Upper lobe of right lung (tissue), 1 donor: ENCODE results near the gene SNTA1. TPM values are rescaled to one million over a fixed set of nuclear protein-coding genes. Genes with fewer than 3 reads are reported as not detected.
"Not testable (repeated sequence)": the region's sequence is repeated elsewhere in the genome, so short reads cannot be mapped to it uniquely, and the experiment has no call there.

Source experiments
- ATAC-seq: fragments of 200-7000 bp; cut with Tn5 transposase; one replicate; pipeline ENCODE4 v1.9.1; 2020; ENCODE audit warnings: mild to moderate bottlenecking, moderate library complexity
- DNase-seq: peaks from one replicate; pipeline ENCODE4 v3.0.0-alpha.2; 2020
- H3K27ac ChIP-seq: fragments of 200-600 bp; one replicate; pipeline ENCODE4 v1.8.0; 2022
- H3K27me3 ChIP-seq: fragments of 200-600 bp; one replicate; pipeline ENCODE4 v1.8.0; 2022; ENCODE audit warnings: mild to moderate bottlenecking
- H3K36me3 ChIP-seq: fragments of 200-600 bp; one replicate; pipeline ENCODE4 v1.8.0; 2022
- H3K4me1 ChIP-seq: fragments of 200-600 bp; one replicate; pipeline ENCODE4 v1.8.0; 2022
- H3K4me3 ChIP-seq: fragments of 200-600 bp; one replicate; pipeline ENCODE4 v1.8.0; 2022; ENCODE audit warnings: mild to moderate bottlenecking
- H3K9me3 ChIP-seq: fragments of 200-600 bp; one replicate; pipeline ENCODE4 v1.8.0; 2022
- CTCF ChIP-seq: fragments of 200-600 bp; IDR thresholded peaks from one replicate; pipeline ENCODE4 v1.8.0; 2022; ENCODE audit warnings: antibody characterized with exemption
- intact Hi-C: fragments of 100-400 bp; cut with DNase I; formaldehyde crosslinking; loops from one replicate; pipeline ENCODE4 v1.11.0; 2022
- total RNA-seq: library from RNA; stranded (reverse); fragmentation: NEBNext Ultra II Directional; extraction: Animal tissue kit (Norgen Biotek cat#: 25700); gene quantifications from one replicate; pipeline ENCODE4 v1.2.1, GENCODE V29; 2021
- donor health status: DM: no; HTN: yes; CAD: no; lungs with severe emphysema.

The SNTA1 gene
- total RNA-seq, 1 donor from 2014 or later = 8.6 TPM

- H3K4me1 ChIP-seq = no peaks in the 10 kb centered on the region
- no peak for TF ChIP-seq CTCF
- no peak overlapping the region for H3K4me3 ChIP-seq
- DNase-seq = no peak
- H3K36me3 ChIP-seq = no peaks in the 10 kb centered on the region
- no peaks in the 10 kb centered on the region for H3K27me3 ChIP-seq
- intact Hi-C loops = loop anchor here (10.0 kb wide), 1 partner anchor 195 kb away; no protein-coding TSS in a partner anchor
- no peak for ATAC-seq
- no peak overlapping the region for H3K27ac ChIP-seq
- no peaks in the 10 kb centered on the region for H3K9me3 ChIP-seq
Measured at GRCh38 chr20:33459599-33459998, 16.0 kb upstream of the SNTA1 start.

GRCh38 chr20:33456916-33457642, 13.5 kb upstream of the SNTA1 start:
- peak; percentile 94 for TF ChIP-seq CTCF
- ATAC-seq (peak; percentile 99), DNase-seq (peak; percentile 89)
- H3K36me3 ChIP-seq, H3K27me3 ChIP-seq, H3K27ac ChIP-seq, H3K4me3 ChIP-seq, H3K9me3 ChIP-seq, H3K4me1 ChIP-seq: not testable (repeated sequence)
- intact Hi-C loops = loop anchor here (10.0 kb wide), 1 partner anchor 198 kb away; no protein-coding TSS in a partner anchor

DNA sequence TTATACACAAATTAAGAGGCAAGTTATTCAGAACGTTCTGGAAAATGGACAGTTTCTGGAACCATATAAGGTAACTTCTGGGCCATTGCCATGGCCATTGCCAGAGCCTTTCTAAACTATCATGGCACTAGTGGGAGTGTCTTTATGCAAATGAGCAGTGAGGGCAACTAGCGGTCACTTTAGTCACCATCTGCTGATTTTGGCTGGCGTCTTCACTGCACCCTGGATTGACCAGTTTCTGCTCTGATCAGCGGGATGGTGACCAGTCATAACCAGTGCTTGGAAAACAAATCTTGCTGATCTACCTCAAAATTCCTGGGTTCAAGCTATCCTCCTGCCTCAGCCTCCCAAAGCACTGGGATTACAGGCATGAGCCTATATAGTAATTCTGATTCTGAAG, 7.3 kb upstream of the SNTA1 start:
- no peak for DNase-seq
- H3K27me3 ChIP-seq = no peaks in the 10 kb centered on the region
- ATAC-seq = no peak
- no peak overlapping the region for H3K27ac ChIP-seq
- intact Hi-C loops = loop anchor here (10.0 kb wide), 1 partner anchor 204 kb away; no protein-coding TSS in a partner anchor
- no peaks in the 10 kb centered on the region for H3K4me1 ChIP-seq
- no peak overlapping the region for H3K4me3 ChIP-seq
- no peaks in the 10 kb centered on the region for H3K36me3 ChIP-seq
- no peaks in the 10 kb centered on the region for H3K9me3 ChIP-seq
- TF ChIP-seq CTCF = no peak

- peaks cover 8% of the 10 kb centered on the region for H3K4me1 ChIP-seq
- no peak overlapping the region for H3K4me3 ChIP-seq
- no peak overlapping the region for H3K27ac ChIP-seq
- ATAC-seq = no peak
- no peaks in the 10 kb centered on the region for H3K27me3 ChIP-seq
- no peak for DNase-seq
- H3K36me3 ChIP-seq = no peaks in the 10 kb centered on the region
- intact Hi-C loops = no loop called here
- H3K9me3 ChIP-seq = no peaks in the 10 kb centered on the region
- no peak for TF ChIP-seq CTCF
Measured at GRCh38 chr20:33445881-33446625, 2.5 kb upstream of the SNTA1 start.

DNA sequence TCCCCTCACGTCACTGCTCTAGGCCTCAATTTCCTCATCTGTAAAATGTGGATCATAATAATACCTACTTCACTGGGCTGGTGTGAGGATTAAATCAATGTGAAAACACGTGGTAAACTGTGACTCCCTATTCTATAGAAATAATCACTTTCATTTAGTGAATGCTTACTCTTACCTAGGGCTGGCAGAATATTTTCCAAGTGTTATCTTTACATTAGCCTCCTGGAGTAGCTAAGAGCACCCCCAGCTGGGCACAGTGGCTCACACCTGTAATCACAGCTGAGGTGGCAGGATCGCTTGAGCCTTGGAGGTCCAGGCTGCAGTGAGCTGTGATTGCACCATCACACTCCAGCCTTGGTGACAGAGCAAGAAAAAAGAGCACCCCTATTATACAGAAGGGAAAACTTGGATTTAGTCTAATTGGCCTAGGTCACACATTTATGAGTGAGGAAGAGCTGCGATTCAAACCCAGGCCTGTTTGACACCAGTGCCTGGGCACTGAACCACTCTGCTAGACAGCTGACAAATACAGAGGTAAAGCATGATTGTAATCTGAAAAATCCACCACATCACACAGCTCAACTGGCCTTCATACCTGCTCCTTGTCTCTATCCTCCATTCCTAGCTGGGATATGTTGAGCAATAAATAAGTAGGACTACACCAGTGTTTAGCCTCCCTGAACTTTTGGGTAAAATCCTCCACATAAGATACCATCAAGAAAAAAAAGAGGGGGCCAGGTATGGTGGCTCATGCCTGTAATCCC, 1.4 kb upstream of the SNTA1 start:
- peak overlapping the region; percentile 68 for H3K4me3 ChIP-seq
- intact Hi-C loops = no loop called here

More for the DNA sequence above, 1.4 kb upstream of the SNTA1 start:
- TF ChIP-seq CTCF = no peak
- Histone ChIP-seq H3K9me3 (no peaks in the 10 kb centered on the region), H3K4me1 (peaks cover 8% of the 10 kb centered on the region), H3K27me3 (no peaks in the 10 kb centered on the region), H3K27ac (no peak overlapping the region), H3K36me3 (no peaks in the 10 kb centered on the region)
- ATAC-seq = no peak
- no peak for DNase-seq
